CD4-positive, alpha-beta T cell treated with Interleukin-12 subunit alpha and Interleukin-12 subunit beta, for 1 hour (primary cell): ENCODE measurements around the gene ARHGAP15.

Experiments
- DNase-seq: peaks from one replicate; pipeline ENCODE4 v3.0.0-alpha.2; 2020

ARHGAP15 gene

DNA sequence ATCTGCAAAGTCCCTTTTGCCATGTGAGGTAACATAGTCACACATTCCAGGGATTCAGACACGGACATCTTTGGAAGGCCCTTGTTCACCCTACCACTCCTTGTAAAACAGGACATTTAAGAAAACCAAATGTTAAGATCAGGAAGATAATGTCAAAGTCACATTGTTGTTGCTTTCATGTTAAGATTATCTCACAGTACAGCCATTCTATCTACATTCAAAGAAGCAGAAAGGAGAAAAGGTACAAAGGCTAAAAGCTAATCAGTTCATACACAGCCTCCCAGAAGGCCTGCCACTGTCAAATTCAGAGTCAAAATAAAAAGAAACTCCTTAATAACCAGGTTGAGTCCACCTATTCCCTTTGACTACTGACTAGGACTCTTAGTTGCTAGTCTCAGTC is 573.7 kb downstream of the ARHGAP15 start:
- DNase-seq: no peak

GRCh38 chr2:143704451-143705106 is 575.4 kb downstream of the ARHGAP15 start:
- no peak for DNase-seq

GRCh38 chr2:143705108-143705707 is 576.0 kb downstream of the ARHGAP15 start:
- DNase-seq: no peak

DNA sequence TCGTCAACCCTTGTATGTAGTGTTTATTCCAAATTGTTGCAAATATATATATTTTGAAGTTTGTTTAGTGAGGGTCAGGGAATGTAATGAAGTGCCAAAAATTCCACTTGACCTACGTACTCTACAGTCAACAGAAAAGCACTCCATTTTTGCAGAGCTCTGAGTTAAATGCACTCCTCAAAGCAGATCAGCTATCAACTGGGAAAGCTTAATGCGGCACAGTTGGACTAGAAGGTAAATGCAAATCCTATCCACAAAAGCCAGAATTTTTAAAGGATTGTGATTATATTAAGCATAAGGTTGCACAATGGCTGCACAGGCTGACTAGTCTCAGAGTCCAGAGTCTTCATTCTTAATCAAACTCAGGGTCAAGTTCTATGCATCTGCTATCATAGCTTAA is 577.1 kb downstream of the ARHGAP15 start:
- DNase-seq: no peak

GRCh38 chr2:143708682-143709081 is 579.5 kb downstream of the ARHGAP15 start:
- DNase-seq: no peak

- no peak for DNase-seq
These were observed 581.0 kb downstream of the ARHGAP15 start for GRCh38 chr2:143710196-143710595.

DNA sequence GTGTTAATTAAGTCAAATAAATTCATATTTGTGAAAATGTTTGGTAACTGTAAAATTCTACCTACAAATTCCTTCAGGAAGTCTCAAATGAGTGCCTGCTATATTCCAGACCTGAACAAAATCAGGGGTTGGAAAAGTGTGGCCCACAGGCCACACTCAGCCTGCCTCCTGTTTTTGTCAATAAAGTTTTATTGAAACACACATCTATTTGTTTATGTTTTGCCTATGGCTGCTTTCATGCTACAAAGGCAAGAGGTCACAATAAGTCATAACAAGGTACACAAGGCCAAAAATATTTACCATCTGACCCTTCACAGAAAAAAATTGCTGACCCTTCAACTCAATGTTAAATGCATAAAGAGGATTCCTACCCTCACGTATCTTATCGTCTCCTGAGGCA is 581.7 kb downstream of the ARHGAP15 start:
- DNase-seq: no peak

GRCh38 chr2:143716522-143716921 is 587.3 kb downstream of the ARHGAP15 start:
- no peak for DNase-seq

DNA sequence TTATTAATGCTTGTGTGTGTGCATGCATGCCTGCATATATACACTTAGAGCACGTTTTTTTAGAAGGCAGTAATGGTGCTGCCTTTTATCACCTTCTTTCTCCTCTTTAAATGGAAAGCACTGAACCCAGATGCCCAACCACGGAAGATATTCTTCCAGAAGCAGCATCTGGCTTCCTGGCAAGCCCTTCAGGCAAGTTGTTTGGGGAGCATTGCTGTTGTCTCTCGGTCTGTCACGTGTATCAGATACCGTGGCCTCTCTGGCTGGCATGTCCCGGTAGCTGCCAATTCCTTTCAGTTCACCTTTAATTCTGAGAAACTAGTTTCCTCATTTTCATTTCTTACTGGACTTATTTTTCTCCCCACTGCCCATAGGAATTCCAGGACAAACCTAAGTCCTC is 587.8 kb downstream of the ARHGAP15 start:
- no peak for DNase-seq

DNA sequence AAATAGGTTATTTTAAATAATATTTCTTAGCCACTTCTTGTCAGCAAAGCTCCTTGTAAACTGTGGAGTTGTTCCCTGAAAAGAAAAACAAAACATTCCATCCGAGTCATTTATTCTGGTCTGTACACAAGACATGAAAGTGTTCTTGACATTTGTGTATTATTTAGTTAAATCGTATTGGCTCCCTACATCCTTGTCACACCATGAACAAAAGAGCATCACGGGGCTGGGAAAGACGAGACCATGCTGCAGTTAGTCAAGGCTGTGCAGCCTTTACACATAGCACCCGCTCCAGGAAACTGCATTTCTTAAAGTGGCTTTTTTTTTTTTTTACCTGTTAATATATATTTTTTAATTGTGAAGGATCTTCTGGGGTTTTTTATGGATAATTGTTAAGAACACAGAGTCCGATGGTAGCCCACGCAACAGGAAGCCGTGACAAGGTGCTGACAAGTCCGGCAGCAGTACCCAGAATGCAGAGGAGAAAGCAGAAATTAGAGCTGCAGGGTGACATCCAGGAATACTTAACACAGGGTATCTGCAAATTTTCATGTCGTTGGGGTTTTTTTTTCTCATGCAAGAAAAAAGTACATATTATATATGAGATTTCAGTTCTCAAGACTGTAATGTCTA is 588.4 kb downstream of the ARHGAP15 start:
- DNase-seq: no peak

- DNase-seq: no peak
These were observed 589.5 kb downstream of the ARHGAP15 start for GRCh38 chr2:143718745-143719144.

GRCh38 chr2:143719406-143719805 is 590.2 kb downstream of the ARHGAP15 start:
- DNase-seq: no peak

GRCh38 chr2:143720095-143720664 is 591.0 kb downstream of the ARHGAP15 start:
- DNase-seq: no peak

- no peak for DNase-seq
These were observed 596.2 kb downstream of the ARHGAP15 start for GRCh38 chr2:143725400-143725799.

DNA sequence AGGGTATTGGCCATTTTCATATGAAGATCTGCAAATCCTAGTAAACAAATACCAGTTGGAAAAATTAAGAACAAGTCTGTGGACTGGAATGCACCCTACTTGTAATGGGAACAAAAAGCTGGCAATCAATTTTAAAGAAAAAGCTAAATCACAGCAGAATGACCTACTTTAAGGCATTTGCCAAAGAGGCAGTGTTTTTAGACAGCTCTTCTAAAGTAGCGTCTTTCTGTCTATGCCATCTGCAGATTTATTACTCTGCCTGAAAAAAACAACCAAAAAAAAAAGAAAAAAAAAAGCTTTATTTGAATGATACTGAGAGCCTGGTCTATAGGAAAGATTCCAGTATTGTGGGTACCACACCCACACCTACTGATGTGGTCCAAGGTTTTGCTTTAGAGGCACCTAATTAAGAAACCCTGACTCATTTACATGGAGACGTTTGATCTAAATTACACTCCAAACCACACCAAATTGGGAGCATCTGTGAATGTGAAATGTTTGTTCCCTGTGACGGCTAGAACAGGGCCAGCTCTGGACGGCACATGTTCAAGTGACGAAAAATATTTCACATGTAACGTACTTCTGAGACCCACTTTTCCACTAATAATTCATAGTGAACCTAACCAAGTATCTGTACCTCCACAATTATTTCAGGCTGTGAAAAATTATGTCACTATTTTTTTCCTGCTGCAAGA is 597.1 kb downstream of the ARHGAP15 start:
- no peak for DNase-seq

DNA sequence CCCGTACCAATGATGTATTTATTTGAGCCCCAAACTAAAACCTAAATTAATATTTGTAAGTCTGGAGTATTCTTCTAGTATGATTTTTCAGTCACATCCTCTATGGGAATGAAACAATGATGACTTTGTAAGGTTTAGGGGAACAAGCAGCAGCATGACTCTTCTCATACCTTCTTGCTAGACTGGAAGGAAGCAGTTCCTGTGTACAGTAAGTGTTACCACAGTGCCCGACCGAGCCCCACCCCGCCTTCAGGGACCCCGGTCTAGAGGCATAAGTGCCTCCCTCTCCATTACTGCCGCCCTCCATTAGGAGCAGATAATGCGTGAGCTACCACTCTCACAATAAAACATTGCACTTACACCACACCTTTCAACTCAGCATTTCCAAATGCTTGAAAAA is 599.3 kb downstream of the ARHGAP15 start:
- peak; percentile 8 for DNase-seq

DNA sequence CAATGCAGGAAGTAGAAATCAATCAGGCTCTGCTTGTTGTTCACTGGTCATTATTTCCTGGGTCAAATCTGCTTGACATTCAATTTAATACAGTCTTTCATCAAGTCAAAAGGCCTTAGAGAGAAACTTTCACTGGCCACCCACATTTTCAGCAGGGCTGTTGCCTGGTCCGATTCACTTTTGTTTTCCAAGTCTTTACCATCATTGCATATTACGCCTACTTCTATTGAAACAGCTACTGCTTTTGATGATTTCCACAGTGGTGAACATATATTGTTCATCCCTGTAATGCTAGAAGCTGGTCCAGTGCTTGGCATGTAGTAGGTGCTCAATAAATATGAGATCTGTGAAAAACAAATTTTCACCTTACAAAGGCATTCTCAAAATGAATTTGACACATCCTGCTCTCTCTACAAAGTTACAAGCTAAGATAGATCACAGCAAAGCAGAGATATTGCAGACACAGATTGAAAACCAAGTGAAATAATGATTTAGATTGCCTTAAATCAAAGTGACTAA is 600.1 kb downstream of the ARHGAP15 start:
- no peak for DNase-seq

DNA sequence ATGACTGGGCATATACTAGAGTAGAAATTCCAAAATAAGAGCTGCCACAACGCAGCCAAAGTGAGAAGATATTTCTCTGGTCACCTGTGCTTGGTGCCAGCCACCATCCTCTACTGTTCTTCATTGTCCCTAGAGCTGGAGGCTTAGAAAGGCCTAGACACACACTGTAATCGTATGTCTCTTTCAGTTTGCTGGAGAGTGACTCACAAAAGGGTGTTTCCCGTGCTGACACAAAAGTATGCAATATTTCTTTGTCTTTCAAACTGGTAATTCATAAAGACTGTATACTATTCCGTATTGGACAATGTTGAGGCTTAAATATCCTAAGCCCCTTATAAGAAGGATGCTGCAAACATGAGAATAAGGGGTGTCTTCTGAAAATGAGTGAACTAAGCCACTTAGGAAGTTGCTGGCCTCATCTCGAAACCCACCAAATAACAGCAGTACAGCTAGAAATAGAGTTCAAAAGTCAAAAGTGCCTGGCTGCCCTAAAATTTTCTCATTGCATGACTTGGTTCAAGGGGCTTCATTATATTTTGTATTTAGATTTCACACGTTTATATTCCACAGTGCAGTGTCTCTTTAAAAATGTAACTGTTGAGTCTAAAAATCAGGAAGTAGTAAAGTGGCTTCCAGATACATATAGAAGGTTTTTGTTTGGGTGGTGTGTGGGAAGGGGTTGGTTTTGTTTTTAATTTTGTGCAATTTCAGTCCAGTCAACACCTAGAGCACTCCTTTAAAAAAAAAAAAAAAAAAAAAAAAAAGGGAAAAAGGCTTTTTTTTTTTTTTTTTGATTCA is 601.1 kb downstream of the ARHGAP15 start:
- peak; percentile 23 for DNase-seq

DNA sequence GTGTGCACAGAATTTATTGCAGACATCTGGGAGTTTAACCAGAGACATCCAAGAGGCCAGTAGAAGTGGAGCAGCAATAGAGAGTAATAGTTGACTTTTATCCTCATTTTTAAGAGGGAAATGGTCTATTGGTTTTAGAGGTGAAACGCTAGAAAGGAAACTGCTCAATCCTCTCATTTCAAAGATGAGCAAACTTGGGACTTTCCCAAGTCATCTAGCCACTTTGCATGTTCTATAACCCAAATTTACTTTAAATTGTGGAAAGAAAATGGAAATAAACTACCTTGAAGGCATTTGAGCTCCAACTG is 601.7 kb downstream of the ARHGAP15 start:
- no peak for DNase-seq

DNA sequence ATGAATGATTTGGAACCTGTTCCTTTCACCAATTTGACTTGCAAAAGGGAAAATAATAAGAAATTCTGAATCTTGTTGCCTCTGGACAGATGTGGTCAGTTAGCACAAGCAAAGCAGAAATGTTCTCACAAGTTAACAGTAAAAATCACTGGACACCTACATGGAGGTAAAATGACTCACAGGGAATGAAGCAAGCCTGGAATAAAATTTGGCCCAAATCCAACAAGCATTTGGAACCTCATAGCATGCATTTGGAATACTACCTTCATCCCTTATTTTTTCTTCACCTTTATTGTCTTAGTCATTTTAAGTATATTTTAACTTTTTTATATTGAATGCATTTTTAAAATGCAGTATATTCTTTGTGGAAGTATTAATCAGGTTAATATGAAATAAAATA is 602.9 kb downstream of the ARHGAP15 start:
- DNase-seq: no peak

DNA sequence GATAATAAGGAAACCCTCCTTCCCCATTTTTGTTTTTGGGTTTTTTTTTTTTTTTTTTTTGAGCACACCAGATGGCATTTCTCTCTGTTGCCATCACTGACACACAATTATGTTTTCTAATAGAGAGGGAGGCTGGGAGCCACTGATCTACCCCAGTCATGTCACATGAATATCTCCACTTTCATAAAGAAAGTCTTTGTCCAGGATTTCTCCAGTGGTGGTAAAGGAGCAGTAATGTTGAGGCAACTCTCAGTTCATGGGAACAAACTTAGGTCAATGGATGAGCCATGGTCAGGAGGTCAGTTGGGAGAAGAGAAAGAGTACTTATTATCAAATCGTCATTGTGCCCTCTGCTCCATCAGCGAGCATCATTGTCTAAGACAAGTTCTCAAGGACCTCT is 603.7 kb downstream of the ARHGAP15 start:
- DNase-seq: no peak

- no peak for DNase-seq
These were observed 605.3 kb downstream of the ARHGAP15 start for GRCh38 chr2:143734507-143734906.

DNA sequence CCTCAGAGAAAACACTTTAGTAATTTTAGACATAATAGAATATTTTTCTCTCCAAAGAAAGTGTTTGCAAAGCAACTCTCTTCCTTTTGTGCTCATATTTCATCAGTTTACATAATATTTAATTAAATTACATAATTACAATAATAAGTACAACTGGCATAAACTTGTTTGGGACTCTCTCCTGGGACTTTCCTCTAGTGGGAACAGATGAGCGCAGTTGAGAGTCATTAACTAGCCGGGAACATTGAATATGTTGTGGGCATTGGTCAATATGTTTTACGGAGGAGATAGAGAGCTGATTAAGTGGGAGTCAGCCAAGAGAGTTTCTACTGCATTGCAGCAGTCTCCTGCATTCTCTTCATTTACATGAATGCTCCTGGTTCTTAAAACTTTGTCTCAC is 607.7 kb downstream of the ARHGAP15 start:
- DNase-seq: no peak
